GM23248 (cell line): ENCODE data around the gene TSNAX. TPM values are rescaled to one million over a fixed set of nuclear protein-coding genes. Genes with fewer than 3 reads are reported as not detected.

ENCODE experiments used
- DNase-seq: peaks from one replicate; pipeline ENCODE4 v3.0.0-alpha.2; 2015
- H2AFZ ChIP-seq: fragments of 200-600 bp; sonication (generic); 2 replicates; pipeline ENCODE4 v1.6.1; 2016; ENCODE audit warnings: antibody characterized with exemption
- H3F3A ChIP-seq: fragments of 200-600 bp; sonication (generic); 2 replicates; pipeline ENCODE4 v1.6.1; 2016; ENCODE audit warnings: mild to moderate bottlenecking, antibody characterized with exemption, mixed run types; ENCODE audit not compliant: insufficient read depth
- H3K27ac ChIP-seq: fragments of 200-600 bp; sonication (generic); 2 replicates; pipeline ENCODE4 v1.5.1; 2016; ENCODE audit warnings: mild to moderate bottlenecking
- H3K27me3 ChIP-seq: fragments of 200-600 bp; sonication (generic); replicated peaks from 2 replicates; pipeline ENCODE4 v1.6.1; 2016; ENCODE audit warnings: mild to moderate bottlenecking; ENCODE audit not compliant: insufficient read depth
- H3K36me3 ChIP-seq: fragments of 200-600 bp; sonication (generic); 2 replicates; pipeline ENCODE4 v1.6.1; 2016; ENCODE audit warnings: low read depth, mild to moderate bottlenecking
- H3K4me1 ChIP-seq: fragments of 200-600 bp; sonication (generic); 2 replicates; pipeline ENCODE4 v1.6.1; 2016; ENCODE audit warnings: mild to moderate bottlenecking; ENCODE audit not compliant: insufficient read depth
- H3K4me2 ChIP-seq: fragments of 200-600 bp; sonication (generic); one replicate; pipeline ENCODE4 v1.6.1; 2016; ENCODE audit warnings: mild to moderate bottlenecking; ENCODE audit not compliant: unreplicated experiment
- H3K4me3 ChIP-seq: fragments of 200-600 bp; sonication (generic); 2 replicates; pipeline ENCODE4 v1.5.1; 2016; ENCODE audit warnings: mild to moderate bottlenecking
- H3K79me2 ChIP-seq: fragments of 200-600 bp; sonication (generic); 2 replicates; pipeline ENCODE4 v1.6.1; 2016; ENCODE audit warnings: mild to moderate bottlenecking; ENCODE audit not compliant: insufficient read depth
- H3K9ac ChIP-seq: fragments of 200-600 bp; sonication (generic); 2 replicates; pipeline ENCODE4 v1.6.1; 2016; ENCODE audit warnings: mild to moderate bottlenecking
- H3K9me2 ChIP-seq: fragments of 200-600 bp; sonication (generic); 2 replicates; pipeline ENCODE4 v1.6.1; 2016; ENCODE audit warnings: mixed run types, mild to moderate bottlenecking, moderate library complexity; ENCODE audit not compliant: insufficient read depth
- H3K9me3 ChIP-seq: fragments of 200-600 bp; sonication (generic); one replicate; pipeline ENCODE4 v1.6.1; 2017; ENCODE audit warnings: low read depth
- H4K20me1 ChIP-seq: fragments of 200-600 bp; sonication (generic); 2 replicates; pipeline ENCODE4 v1.6.0; 2016; ENCODE audit not compliant: insufficient read depth
- EZH2 ChIP-seq: fragments of 200-600 bp; sonication (generic); IDR thresholded peaks from 2 replicates; pipeline ENCODE4 v1.6.1; 2018; ENCODE audit warnings: antibody characterized with exemption, mild to moderate bottlenecking; ENCODE audit not compliant: insufficient read depth, poor library complexity, severe bottlenecking
- EZH2phosphoT487 ChIP-seq: fragments of 200-600 bp; sonication (generic); IDR thresholded peaks from 2 replicates; pipeline ENCODE4 v1.6.1; 2018; ENCODE audit warnings: antibody characterized with exemption, moderate library complexity, mild to moderate bottlenecking, low read depth; ENCODE audit not compliant: insufficient read depth
- WGBS, 2 experiments: methylation state at CpG; one replicate each; pipeline ENCODE4 v1.1.6; 2015 to 2017; ENCODE audit warnings: low lambda C conversion rate in 2 of 2, low coverage in 1 of 2; ENCODE audit errors: missing lambda C conversion rate in 2 of 2; 5-methylcytosine and 5-hydroxymethylcytosine counted together
- in situ Hi-C: fragments of 300-500 bp; cut with MboI; formaldehyde crosslinking; loops from 2 replicates; pipeline ENCODE4 v1.15.0; 2020
- polyA plus RNA-seq: library from polyadenylated mRNA; unstranded; fragments of >200 nt; fragmentation: Nextera tagmentation; extraction: Ambion mirVana; gene quantifications from 2 replicates; pipeline ENCODE4 v1.2.1, GENCODE V29; 2016
- total RNA-seq: library from RNA; depleted of rRNA; stranded (reverse); fragments of >200 nt; shearing (Covaris generic); gene quantifications from 2 replicates; pipeline ENCODE4 v1.2.3, GENCODE V29; 2014

Gene TSNAX
- total and polyA plus RNA-seq, 2 experiments from 2014 or later: 39.4 to 45.8 TPM

GRCh38 chr1:231515748-231516147, 12.7 kb upstream of the TSNAX start:
- Histone ChIP-seq H3K4me3 (no peak overlapping the region), H3F3A (peaks cover 22% of the 10 kb centered on the region), H3K36me3 (no peaks in the 10 kb centered on the region), H2AFZ (no peak overlapping the region), H3K9me2 (no peaks in the 10 kb centered on the region), H4K20me1 (no peaks in the 10 kb centered on the region), H3K9me3 (no peaks in the 10 kb centered on the region), H3K9ac (no peak overlapping the region), H3K4me1 (peaks cover 15% of the 10 kb centered on the region), H3K79me2 (no peaks in the 10 kb centered on the region), H3K27me3 (no peaks in the 10 kb centered on the region), H3K4me2 (no peak overlapping the region), H3K27ac (no peak overlapping the region)
- no peak for DNase-seq
- in situ Hi-C loops: no loop called here
- TF ChIP-seq EZH2phosphoT487 (no peak), EZH2 (no peak)
- WGBS, 2 experiments: 86 to 90% methylated on average over 2 of the region's 2 CpGs

- no peaks in the 10 kb centered on the region for H3K9me3 ChIP-seq
- no peak overlapping the region for H3K27ac ChIP-seq
- H3K4me2 ChIP-seq: no peak overlapping the region
- H3K9ac ChIP-seq: no peak overlapping the region
- H3K4me1 ChIP-seq: peaks cover 8% of the 10 kb centered on the region
- H3K4me3 ChIP-seq: no peak overlapping the region
- no peaks in the 10 kb centered on the region for H3K27me3 ChIP-seq
- peaks cover 14% of the 10 kb centered on the region for H3F3A ChIP-seq
- WGBS, 2 experiments: 57 to 65% methylated on average over 3 of the region's 3 CpGs
- no peaks in the 10 kb centered on the region for H3K79me2 ChIP-seq
- no peak for TF ChIP-seq EZH2
- no peak for TF ChIP-seq EZH2phosphoT487
- in situ Hi-C loops: no loop called here
- H3K36me3 ChIP-seq: no peaks in the 10 kb centered on the region
- no peak overlapping the region for H2AFZ ChIP-seq
- H3K9me2 ChIP-seq: no peaks in the 10 kb centered on the region
- peak; percentile 28 for DNase-seq
- no peaks in the 10 kb centered on the region for H4K20me1 ChIP-seq
Observed at GRCh38 chr1:231517076-231517475, 11.4 kb upstream of the TSNAX start.

GRCh38 chr1:231518485-231519034, 9.9 kb upstream of the TSNAX start:
- Histone ChIP-seq H3K27me3 (no peaks in the 10 kb centered on the region), H3F3A (0 out of 2 replicates have a peak, but pooled peaks cover 6% of the 10 kb centered on the region), H3K36me3 (no peaks in the 10 kb centered on the region), H3K9ac (no peak overlapping the region), H3K79me2 (no peaks in the 10 kb centered on the region), H2AFZ (no peak overlapping the region), H3K9me3 (no peaks in the 10 kb centered on the region), H3K27ac (no peak overlapping the region), H3K4me2 (no peak overlapping the region), H3K9me2 (no peaks in the 10 kb centered on the region), H3K4me1 (no peaks in the 10 kb centered on the region; the same call in 1 of the 2 replicates), H3K4me3 (no peak overlapping the region), H4K20me1 (no peaks in the 10 kb centered on the region)
- WGBS, 2 experiments: 50 to 53% methylated on average over 5 of the region's 5 CpGs
- no peak for DNase-seq
- TF ChIP-seq EZH2 (no peak), EZH2phosphoT487 (no peak)
- in situ Hi-C loops: no loop called here

GRCh38 chr1:231519166-231519565, 9.3 kb upstream of the TSNAX start:
- WGBS, 2 experiments: 50 to 53% methylated on average over 2 of the region's 2 CpGs
- H3K4me1 ChIP-seq: no peaks in the 10 kb centered on the region; the same call in 1 of the 2 replicates
- in situ Hi-C loops: no loop called here
- H3K4me2 ChIP-seq: no peak overlapping the region
- DNase-seq: peak; percentile 59
- H2AFZ ChIP-seq: no peak overlapping the region
- H3K9me3 ChIP-seq: no peaks in the 10 kb centered on the region
- TF ChIP-seq EZH2 (no peak), EZH2phosphoT487 (no peak)
- H4K20me1 ChIP-seq: no peaks in the 10 kb centered on the region
- H3F3A ChIP-seq: 0 out of 2 replicates have a peak, but pooled peaks cover 6% of the 10 kb centered on the region
- H3K4me3 ChIP-seq: no peak overlapping the region
- no peaks in the 10 kb centered on the region for H3K9me2 ChIP-seq
- H3K27me3 ChIP-seq: no peaks in the 10 kb centered on the region
- H3K36me3 ChIP-seq: no peaks in the 10 kb centered on the region
- H3K79me2 ChIP-seq: no peaks in the 10 kb centered on the region
- H3K27ac ChIP-seq: no peak overlapping the region
- no peak overlapping the region for H3K9ac ChIP-seq
